Activated CD4-positive, alpha-beta T cell treated with anti-CD3 and anti-CD28 coated beads, Interleukin-2, Interleukin-6, amounts not matched to agents 100 ng/mL and 50 ng/mL, durations not matched to agents 16 hours and 8 hours (primary cell): Measurements from ENCODE around the gene ELMO3.

ENCODE experiments used
- DNase-seq: peaks from one replicate; pipeline ENCODE4 v3.0.0-alpha.2; 2020

The ELMO3 gene, protein sequence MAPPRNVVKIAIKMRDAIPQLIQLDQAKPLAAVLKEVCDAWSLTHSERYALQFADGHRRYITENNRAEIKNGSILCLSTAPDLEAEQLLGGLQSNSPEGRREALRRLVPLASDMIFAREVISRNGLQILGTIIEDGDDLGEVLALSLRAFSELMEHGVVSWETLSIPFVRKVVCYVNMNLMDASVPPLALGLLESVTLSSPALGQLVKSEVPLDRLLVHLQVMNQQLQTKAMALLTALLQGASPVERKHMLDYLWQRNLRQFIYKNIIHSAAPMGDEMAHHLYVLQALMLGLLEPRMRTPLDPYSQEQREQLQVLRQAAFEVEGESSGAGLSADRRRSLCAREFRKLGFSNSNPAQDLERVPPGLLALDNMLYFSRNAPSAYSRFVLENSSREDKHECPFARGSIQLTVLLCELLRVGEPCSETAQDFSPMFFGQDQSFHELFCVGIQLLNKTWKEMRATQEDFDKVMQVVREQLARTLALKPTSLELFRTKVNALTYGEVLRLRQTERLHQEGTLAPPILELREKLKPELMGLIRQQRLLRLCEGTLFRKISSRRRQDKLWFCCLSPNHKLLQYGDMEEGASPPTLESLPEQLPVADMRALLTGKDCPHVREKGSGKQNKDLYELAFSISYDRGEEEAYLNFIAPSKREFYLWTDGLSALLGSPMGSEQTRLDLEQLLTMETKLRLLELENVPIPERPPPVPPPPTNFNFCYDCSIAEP

DNA sequence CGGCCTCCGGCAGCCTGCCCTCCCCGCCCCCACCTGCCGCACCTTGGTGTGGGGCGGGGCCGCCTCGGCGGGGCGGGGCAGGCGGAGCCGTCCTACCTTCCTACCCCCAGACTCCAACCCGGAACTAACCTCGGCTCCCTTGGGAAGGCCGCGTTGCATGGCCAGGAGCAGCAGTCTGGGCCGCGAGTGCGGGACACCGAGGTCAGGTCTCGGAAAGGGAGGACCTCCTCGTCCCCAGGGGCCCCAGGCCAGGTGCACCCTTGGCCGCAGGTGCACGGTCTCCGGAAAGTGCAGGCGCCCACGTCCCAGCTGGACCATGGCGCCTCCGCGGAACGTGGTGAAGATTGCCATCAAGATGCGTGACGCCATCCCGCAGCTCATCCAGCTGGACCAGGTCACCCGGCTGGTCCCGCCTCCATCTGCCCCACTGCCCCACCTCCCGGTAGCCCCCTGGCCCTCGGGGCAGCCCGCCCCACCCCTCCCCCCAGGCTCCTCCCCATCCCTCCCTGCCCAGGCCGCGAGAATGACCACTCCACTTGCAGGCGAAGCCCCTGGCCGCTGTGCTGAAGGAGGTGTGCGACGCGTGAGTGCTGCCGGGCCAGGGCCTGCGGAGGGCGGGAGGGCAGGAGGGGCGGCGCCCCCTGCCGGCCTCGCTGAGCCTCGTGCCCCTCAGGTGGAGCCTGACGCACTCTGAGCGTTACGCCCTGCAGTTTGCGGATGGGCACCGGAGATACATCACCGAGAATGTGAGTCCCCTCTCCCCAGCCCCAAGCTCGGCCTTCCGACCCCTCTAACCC is at the start of gene ELMO3:
Gene ELMO3 (plus strand): TSS at position 121 of the 797 bp plus-strand sequence. CDS start 196 bp downstream, at position 317.
- no peak for DNase-seq

DNA sequence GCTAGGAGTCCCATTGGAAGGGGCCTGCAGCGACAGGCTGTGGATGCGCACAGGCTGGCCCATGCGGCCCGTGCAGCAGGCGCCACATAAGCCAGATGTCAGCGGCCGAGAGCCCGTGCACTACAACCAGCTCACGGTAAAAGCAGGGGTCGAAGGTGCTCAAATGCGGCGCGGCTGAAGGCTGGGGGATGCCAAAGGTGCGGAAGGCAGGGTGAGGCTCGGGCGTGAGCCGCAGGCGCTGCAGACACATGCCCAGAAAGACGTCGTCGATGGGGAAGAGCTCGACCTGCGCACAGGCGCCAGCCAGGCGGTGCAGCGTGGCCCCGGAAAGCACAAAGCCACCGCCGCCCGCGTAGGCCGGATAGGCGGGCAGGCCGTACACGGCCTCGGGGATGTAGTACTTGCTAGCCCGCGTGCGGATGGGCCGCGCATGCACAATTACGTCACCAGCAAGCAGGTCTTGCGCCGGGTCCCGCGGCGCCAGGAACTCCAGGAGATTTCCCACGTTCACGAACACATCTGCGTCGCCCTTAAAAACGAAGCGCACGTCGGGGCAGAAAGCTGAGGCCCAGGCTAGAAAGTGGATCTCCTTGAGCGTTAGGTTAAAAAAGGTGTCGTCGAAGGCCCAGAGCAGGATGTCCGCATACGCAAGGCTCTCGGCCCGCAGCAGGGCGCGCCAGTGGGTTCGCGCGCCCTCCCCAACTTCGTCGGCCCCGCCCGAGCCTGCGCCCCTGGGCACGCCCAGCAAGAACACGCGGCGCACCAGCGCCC is 49.5 kb upstream of the ELMO3 start:
- no peak for DNase-seq

DNA sequence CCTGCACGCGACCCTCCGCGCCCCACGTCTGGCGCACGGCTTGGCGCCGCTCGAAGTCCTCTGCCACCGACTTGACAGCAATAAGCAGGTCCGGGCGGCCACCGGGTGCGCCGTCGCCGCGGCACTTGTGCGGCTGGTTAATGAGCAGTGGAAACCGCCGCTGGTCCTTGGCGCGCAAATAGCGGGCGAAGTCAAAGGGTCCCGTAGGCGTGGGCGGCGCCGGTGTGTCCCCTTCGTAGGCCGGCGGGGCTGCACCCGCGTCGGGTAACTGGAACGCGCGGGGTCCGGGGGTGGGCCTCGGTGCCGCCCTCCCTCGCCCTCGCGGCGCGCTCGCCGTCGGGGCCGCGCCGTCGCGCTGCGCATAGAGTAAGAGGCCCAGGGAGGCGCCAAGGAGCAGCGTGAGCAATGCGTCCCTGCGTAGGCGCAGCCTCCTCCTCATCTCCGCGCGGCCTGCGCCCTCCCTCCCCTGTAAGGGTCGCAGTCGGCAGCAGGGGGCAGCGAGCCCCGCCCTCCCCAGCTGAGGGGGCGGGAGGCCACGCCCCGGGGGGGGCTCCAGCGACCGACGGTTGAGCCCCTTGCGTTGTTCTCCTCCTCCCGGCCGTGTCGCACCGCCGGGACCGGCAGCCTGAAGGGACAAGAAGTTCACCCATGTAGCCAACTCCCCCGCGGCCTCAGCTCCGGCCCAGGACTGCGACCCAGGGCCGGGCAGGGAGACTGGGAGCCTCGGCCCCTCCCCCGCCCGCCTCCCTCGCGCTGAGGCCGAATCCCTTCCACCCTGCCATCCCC is 48.7 kb upstream of the ELMO3 start:
- DNase-seq: peak; percentile 57

DNA sequence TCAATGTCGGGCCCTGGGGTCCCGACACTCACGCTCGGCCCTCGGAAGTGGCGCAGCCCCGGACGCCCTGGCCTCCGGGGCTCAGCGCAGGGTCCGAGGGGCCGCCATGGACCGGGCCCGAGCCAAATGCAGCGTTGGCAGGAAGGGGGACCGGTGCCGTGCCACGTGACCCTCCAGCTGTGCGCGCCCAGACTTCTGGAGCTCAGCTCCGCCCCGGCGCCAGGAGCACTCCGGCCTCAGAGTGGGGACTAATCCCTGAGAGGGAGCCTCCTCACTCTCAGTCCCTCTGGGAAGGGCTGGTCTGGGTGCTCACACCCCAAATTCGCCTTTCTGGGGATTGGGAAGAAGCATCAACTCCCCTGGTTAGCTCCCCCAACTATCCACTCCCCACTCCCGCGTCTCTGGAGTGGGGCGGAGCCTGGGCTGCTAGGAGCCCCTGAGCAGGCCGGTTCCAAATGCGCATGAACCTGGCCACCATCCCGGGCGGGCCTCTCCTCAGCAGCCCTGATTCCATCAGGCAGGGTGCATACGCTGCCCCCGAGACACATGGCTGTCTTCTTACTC is 48.0 kb upstream of the ELMO3 start, which contains the start of gene B3GNT9:
Gene B3GNT9 (minus strand): TSS at position 166 of the 564 bp plus-strand sequence. CDS start 513 bp downstream, outside the sequence.
- DNase-seq: peak; percentile 54

DNA sequence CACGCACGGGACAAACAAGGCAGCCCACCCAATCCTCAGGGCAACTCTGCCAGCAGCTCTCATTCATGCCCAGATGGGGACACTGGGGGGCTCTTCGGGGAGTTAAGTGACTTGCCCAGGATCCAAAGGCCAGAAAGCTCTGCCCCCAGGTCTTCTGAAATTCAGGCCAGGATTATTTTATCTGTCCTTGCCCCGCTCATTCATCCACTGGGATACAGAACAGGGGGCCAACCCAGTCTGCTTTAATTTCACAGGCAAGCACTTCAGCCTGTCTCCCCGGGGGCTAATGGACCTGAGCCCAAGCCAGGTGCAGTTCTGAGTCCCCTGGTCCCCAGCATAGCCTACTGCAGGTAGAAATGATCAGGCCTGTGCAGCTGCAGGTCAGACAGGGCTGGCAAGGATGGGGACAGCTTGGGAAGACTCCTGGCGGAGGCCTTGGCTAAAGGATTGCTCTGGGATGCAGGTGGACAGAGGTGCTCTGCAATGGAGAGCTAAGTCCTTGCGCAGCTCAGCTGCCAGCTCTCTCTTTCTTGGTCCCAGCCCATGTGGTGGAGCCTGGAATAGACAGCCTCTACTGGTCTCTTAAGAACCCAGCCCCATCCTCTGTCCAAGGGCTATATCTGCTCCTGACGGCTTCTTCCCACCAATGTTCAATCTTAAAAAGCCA is 47.4 kb upstream of the ELMO3 start:
- DNase-seq: no peak

DNA sequence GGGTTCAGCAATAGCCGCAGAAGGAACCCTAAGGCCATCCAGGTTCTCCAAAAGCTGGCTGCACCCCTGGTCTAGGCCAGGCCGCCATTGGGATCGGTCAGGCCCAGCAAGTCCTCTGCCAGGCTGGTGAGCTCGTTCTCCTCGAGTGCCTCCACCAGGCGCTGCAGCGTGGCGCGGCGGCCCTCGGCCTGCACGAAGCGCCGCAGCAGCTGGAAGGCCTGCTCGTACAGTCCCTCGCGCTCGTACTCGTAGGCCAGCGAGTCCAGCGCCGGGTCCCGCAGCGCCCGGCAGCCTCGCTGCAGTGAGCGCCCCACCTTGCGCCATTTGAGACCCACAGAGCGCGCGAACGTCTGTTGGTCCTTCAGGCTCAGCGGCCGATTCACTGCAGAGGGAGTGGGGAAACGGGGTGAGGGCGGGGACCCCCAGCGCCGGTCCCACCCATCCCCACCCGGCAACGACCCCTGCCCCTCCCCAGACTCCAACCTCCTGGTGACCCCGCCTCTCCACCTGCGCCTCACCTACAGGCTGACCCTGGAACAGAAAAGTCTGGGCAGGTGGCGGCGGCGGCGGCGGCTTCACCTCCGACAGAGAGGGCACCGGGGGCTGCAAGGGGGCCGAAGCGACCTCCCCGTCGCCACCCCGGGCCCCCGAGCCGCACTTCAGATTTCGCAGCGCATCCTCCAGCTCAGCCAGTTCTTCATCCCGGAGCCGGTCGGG is 44.2 kb upstream of the ELMO3 start:
- no peak for DNase-seq

DNA sequence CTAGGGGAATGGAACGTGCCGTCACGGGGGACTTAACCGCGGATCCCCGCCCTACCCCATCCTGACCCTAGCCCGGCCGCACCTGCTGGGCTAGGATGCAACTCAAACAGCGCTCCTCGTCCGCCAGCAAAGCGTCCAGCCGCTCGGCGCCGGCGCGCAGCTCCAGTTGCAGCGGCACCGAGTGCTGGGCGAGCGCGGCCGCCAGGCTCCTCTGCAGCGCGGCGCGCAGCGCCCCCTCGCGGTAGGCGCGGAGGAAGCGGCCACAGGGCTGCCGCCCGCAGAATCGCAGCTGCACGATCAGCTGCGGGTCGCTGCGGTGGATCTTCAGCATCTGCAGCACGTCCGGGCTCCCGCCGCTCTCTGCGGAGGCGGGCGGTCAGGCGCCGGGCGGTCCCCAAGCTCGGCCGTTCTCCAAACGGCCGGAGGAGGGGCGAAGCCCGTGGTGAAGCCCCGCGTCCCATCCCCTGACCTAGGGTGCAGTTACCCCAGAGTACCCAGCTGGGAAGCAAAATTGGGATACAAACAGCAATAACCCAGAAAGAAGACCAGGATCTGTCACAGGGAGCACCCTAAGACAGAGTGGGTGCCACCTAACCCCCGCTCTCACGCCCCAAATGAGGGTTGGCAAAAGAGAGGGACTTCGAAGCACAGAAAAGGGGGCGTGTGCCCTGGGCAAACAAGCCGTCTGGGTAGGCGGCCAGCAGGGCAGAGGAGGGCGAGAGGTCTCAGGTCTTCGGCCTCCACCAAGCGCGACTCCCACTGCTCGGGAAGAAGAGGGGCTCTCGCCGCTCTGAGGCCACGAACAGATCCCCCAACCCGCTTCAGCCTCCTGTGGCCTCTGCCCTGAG is 43.4 kb upstream of the ELMO3 start:
- DNase-seq: peak; percentile 89

DNA sequence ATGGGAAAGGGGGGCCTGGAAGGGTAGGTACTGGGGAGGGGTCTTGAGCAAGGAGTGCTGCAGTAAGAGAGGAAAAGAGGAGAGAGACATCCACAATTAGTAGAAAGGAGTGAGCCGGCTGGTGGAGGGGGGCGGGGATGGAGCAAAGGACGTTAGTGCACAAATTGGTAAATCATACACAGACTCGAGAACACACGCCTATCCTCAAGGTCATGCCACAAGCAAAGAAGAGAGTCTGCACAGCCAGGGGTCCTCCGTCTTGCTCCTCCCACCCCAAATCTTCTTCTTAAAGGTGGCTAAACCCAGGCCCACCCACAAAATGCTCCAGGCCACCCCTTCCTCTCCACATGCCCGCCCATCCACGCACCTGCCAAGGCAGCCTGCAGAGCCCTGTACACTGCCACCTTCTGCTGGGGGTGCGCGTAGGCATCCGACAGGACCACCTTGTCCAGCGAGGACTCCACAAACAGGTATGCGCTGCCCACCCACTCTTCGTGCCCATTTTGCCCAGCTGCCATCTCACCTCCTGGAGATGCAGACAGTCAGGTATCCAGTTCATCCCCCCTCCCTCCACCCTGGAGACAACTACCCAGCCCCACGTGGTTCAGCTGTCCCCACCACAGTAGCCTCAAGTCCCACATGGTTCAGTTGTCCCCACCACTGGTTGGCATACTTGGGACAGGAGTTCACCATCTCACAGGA is 42.6 kb upstream of the ELMO3 start:
- no peak for DNase-seq

DNA sequence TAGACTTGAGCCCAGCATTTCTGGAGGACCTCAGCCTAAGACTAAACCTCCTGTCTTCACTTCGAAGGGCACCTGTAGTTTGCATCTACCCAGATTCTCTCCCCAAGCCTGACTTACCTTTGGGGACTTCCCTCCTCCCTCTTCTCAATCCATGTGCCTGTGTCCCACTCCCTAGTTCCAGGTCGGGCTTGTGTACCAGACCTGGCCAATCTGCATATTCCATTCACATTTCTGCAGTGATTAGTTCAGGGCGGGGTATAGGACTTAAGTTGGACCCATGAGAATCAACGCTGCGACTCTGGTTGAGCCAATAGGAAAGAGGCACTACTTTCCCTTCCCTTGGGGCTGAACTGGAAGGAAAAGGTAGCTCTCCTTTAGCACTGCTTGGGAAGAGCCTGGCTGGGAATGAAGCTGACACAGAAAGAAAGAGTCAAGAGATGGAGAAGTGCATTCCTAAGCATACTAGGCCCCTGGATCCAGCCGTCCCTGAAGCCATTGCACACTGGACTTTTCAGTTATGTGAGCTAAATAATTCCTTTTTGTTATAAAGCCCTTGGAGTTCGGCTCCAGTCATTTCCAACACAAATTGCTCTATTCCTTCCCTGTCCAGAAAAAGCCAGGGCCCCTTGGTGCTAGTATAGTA is 41.7 kb upstream of the ELMO3 start:
- DNase-seq: no peak

DNA sequence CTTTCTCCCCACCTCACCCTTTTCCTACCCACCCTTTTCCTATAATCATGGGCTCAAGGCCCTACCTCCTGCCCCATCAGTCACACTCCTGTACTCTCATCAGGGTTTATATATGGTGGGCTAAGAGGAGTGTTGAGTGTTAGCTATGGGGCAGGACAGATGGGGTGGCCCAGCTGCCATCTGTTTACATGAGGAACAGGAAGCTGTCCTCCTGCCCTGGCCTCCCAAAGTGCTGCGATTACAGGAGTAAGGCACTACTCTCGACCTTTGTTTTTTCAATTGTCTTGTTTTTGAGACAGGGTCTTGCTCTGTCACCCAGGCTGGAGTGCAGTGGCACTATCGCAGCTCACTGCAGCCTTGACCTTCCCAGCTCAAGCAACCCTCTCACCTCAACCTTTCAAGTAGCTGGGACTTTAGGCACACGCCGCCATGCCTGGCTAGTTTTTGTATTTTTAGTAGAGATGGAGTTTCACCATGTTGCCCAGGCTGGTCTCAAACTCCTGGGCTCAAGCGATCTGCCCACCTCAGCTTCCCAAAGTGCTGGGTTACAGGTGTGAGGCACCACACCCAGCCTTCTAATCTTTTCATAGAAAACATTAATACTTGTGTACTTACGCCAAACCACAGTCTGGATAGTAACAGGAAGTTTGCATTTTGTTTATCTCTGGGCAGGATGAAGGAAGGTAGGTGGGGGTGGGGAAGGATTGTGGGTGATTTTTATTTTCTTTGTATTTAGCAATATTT is 40.9 kb upstream of the ELMO3 start:
- no peak for DNase-seq

DNA sequence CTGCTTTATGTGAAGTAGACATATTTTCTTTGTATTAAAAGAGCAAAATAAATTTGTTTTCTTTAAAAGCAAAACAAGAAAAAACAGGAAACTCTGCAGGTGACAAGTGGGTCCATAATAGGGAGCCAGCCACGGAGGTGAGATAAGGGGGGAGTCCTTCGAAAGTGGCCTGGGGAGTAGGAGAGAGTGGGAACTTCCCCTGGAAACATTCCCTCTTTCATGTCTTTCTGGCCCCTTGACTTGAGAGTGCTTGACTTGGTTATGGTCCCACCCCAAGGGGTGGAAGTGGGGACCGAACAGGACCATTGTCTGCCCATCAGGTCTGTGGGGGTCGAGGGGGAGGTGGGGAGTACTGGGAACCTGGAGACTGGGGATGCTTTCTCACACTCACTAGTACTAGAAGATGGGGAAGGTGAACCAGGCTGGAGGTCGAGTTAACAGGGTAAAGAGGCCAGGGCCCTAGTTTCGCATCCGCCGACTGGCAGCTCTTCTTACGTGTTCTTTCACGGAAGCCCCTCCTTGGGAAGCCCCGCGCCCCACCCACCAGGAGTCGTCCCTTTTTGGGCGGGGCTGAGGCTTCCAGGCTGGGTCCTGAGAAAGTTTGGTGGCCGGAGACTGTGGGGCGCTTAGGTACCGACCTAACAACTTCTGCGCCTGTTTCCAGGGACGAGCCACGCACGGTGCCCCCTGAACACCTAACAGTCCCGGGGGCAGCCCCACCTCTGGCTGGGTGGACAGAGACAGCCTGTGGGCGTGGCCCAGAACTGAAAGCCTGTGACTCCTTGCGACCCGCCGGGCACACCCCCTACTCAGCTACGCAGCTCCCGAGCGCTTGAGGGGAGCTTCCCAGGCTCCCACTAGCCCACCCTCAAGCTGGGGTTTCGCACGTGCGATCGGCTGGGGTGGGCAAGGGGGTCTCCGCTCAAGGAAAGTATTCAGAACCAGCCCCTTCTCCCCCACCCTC is 40.0 kb upstream of the ELMO3 start:
- DNase-seq: peak; percentile 92

DNA sequence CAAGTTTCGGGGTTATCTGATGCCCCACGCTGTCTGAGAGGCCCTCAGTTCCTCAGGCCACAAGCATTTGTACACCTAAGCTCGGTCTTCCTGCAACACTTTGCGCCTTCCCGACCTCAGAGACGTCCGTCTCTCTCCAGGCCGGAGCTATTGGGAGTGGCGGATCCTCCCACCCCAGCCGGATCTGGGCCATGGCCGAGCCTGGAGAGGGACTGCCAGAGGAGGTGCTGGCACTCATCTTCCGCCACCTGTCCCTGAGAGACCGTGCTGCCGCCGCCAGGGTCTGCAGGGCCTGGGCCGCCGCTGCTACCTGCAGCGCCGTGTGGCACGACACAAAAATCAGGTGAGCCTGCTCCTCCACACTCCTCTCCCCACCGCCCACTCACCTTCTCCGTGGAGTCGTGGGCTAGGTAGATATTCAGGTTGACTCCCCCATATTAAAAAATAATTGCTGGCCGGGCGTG is 37.3 kb upstream of the ELMO3 start:
- DNase-seq: no peak

DNA sequence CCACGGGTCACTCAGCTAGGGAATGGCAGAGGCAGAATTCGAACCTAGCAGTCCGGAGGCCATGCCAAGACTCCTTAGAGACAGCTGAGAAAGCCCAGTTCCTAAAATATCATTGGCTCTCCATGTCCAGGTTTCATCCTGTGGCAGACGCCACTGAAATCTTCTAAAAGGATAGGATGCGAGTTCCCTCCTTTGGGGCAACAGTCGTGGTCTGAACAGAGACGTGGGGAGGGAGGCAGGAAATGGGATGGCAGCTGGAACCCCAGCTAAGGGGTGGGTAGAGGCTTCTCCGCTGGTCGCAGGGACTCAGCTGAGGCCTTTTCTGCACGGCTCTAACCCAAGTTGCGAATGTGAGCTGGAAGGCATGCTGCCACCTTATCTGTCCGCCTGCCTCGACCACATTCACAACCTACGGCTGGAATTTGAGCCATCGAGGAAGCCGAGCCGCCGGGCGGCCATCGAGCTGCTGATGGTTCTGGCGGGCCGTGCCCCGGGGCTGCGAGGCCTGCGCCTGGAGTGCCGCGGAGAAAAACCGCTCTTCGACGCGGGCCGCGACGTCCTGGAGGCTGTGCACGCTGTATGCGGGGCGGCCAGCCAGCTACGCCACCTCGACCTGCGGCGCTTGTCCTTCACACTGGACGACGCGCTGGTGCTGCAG is 36.3 kb upstream of the ELMO3 start:
- DNase-seq: no peak

DNA sequence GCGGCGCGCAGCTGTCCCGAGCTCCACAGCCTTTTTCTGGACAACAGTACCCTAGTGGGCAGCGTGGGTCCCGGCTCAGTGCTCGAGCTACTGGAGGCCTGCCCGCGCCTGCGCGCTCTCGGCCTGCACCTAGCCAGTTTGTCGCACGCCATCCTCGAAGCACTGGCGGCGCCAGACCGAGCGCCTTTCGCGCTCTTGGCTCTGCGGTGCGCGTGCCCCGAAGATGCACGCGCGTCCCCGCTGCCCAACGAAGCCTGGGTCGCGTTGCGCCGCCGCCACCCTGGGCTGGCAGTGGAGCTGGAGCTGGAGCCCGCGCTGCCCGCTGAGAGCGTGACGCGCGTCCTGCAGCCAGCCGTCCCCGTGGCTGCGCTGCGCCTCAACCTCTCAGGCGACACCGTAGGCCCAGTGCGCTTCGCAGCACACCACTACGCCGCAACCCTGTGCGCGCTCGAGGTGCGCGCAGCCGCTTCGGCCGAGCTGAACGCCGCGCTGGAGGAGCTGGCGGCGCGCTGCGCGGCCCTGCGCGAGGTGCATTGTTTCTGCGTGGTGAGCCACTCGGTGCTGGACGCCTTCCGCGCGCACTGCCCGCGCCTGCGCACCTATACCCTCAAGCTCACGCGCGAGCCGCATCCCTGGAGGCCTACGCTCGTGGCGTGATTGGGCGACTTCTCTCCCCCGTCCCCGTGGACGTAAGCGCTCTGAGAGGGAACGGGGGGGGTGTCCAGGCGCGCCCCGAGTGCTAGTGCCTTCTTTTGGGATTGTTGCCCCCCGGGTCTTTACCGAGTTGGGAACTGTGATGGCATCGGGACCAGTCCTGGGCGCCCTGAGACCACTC is 35.5 kb upstream of the ELMO3 start:
- DNase-seq: peak; percentile 76
